Neural progenitor cell (in vitro differentiated cells): ENCODE measurements around the gene PC. TPM values are rescaled to one million over a fixed set of nuclear protein-coding genes. Genes with fewer than 3 reads are reported as not detected.

ENCODE experiments used
- DNase-seq: peaks from one replicate; pipeline ENCODE4 v3.0.0-alpha.2; 2016; ENCODE audit warnings: low spot score
- H2AFZ ChIP-seq: fragments of 200-600 bp; sonication (generic); replicated peaks from 2 replicates; pipeline ENCODE4 v1.6.1; 2016; ENCODE audit warnings: antibody characterized with exemption
- H3F3A ChIP-seq: fragments of 200-600 bp; sonication (generic); 2 replicates; pipeline ENCODE4 v1.6.1; 2016; ENCODE audit warnings: antibody characterized with exemption, low read depth
- H3K27ac ChIP-seq: fragments of 200-600 bp; sonication (generic); 2 replicates; pipeline ENCODE4 v1.5.1; 2016; ENCODE audit warnings: mild to moderate bottlenecking
- H3K27me3 ChIP-seq: fragments of 200-600 bp; sonication (generic); 2 replicates; pipeline ENCODE4 v1.6.1; 2016; ENCODE audit warnings: mild to moderate bottlenecking, moderate library complexity
- H3K36me3 ChIP-seq: fragments of 200-600 bp; sonication (generic); 2 replicates; pipeline ENCODE4 v1.5.1; 2016
- H3K4me1 ChIP-seq: fragments of 200-600 bp; sonication (generic); 2 replicates; pipeline ENCODE4 v1.6.1; 2016; ENCODE audit warnings: mixed run types
- H3K4me2 ChIP-seq: fragments of 200-600 bp; sonication (generic); 2 replicates; pipeline ENCODE4 v1.6.1; 2016
- H3K4me3 ChIP-seq: fragments of 200-600 bp; sonication (generic); 2 replicates; pipeline ENCODE4 v1.5.1; 2016
- H3K79me2 ChIP-seq: fragments of 200-600 bp; sonication (generic); 2 replicates; pipeline ENCODE4 v1.6.1; 2016; ENCODE audit warnings: low read depth
- H3K9ac ChIP-seq: fragments of 200-600 bp; sonication (generic); 2 replicates; pipeline ENCODE4 v1.6.1; 2016
- H3K9me3 ChIP-seq: fragments of 200-600 bp; sonication (generic); 2 replicates; pipeline ENCODE4 v1.5.1; 2016; ENCODE audit warnings: low read depth
- H4K20me1 ChIP-seq: fragments of 200-600 bp; sonication (generic); 2 replicates; pipeline ENCODE4 v1.6.1; 2016; ENCODE audit warnings: low read depth
- H3K27ac Mint-ChIP-seq: 3 replicates; pipeline ENCODE4 v1.8.0; 2021; ENCODE audit warnings: mixed read lengths
- H3K27me3 Mint-ChIP-seq: 2 replicates; pipeline ENCODE4 v1.8.0; 2022; ENCODE audit warnings: low read depth, mild to moderate bottlenecking, inconsistent platforms, moderate library complexity, mixed read lengths; ENCODE audit not compliant: insufficient read depth
- H3K36me3 Mint-ChIP-seq: 3 replicates; pipeline ENCODE4 v1.8.0; 2021; ENCODE audit warnings: mixed read lengths
- H3K4me1 Mint-ChIP-seq: 3 replicates; pipeline ENCODE4 v1.8.0; 2021; ENCODE audit warnings: mixed read lengths
- H3K4me3 Mint-ChIP-seq: 3 replicates; pipeline ENCODE4 v1.8.0; 2021; ENCODE audit warnings: mild to moderate bottlenecking, moderate library complexity, mixed read lengths
- H3K9me3 Mint-ChIP-seq: 3 replicates; pipeline ENCODE4 v1.8.0; 2020; ENCODE audit warnings: mixed read lengths
- CTCF ChIP-seq: fragments of 200-600 bp; sonication (generic); IDR thresholded peaks from 2 replicates; pipeline ENCODE4 v1.5.1; 2017; ENCODE audit warnings: antibody characterized with exemption, mild to moderate bottlenecking
- EZH2 ChIP-seq: fragments of 200-600 bp; sonication (generic); IDR thresholded peaks from 2 replicates; pipeline ENCODE4 v1.6.1; 2017; ENCODE audit warnings: antibody characterized with exemption, mild to moderate bottlenecking, moderate library complexity
- EZH2phosphoT487 ChIP-seq: fragments of 200-600 bp; sonication (generic); IDR thresholded peaks from 2 replicates; pipeline ENCODE4 v1.6.1; 2017; ENCODE audit warnings: antibody characterized with exemption
- total RNA-seq: library from RNA; depleted of rRNA; stranded (reverse); fragments of >200 nt; gene quantifications from 2 replicates; pipeline ENCODE4 v1.2.3, GENCODE V29; 2015; ENCODE audit warnings: low replicate concordance

PC gene
- total RNA-seq, 1 donor from 2014 or later: 11.4 TPM

- H3K36me3 Mint-ChIP-seq: no peaks in the 10 kb centered on the region
- Histone ChIP-seq H3F3A (peaks cover 11% of the 10 kb centered on the region), H3K9me3 (no peaks in the 10 kb centered on the region), H3K27me3 (peaks cover 7% of the 10 kb centered on the region), H3K27ac (no peak overlapping the region), H3K4me2 (peak overlapping the region; percentile 65), H3K36me3 (no peaks in the 10 kb centered on the region), H2AFZ (no peak overlapping the region), H3K4me1 (peaks cover 10% of the 10 kb centered on the region), H4K20me1 (no peaks in the 10 kb centered on the region), H3K9ac (no peak overlapping the region), H3K79me2 (no peaks in the 10 kb centered on the region), H3K4me3 (no peak overlapping the region)
- peak overlapping the region; percentile 23 for H3K27ac Mint-ChIP-seq
- TF ChIP-seq EZH2phosphoT487 (no peak), EZH2 (no peak), CTCF (no peak)
- peaks cover 29% of the 10 kb centered on the region for H3K4me1 Mint-ChIP-seq
- DNase-seq: no peak
- H3K4me3 Mint-ChIP-seq: peak overlapping the region; percentile 49
- H3K9me3 Mint-ChIP-seq: no peaks in the 10 kb centered on the region
- H3K27me3 Mint-ChIP-seq: peaks cover 31% of the 10 kb centered on the region
Observed at GRCh38 chr11:67002921-67003411, 44.8 kb upstream of the PC start.

GRCh38 chr11:67002297-67002913, 44.2 kb upstream of the PC start:
- H3K79me2 ChIP-seq: no peaks in the 10 kb centered on the region
- no peak overlapping the region for H3K4me3 ChIP-seq
- DNase-seq: peak; percentile 76
- H2AFZ ChIP-seq: no peak overlapping the region
- no peak overlapping the region for H3K27ac ChIP-seq
- TF ChIP-seq CTCF: no peak
- Mint-ChIP-seq H3K27me3 (peaks cover 33% of the 10 kb centered on the region), H3K9me3 (no peaks in the 10 kb centered on the region), H3K27ac (peak overlapping the region; percentile 23), H3K4me1 (peaks cover 29% of the 10 kb centered on the region), H3K4me3 (peak overlapping the region; percentile 49), H3K36me3 (no peaks in the 10 kb centered on the region)
- peaks cover 11% of the 10 kb centered on the region for H3F3A ChIP-seq
- H3K27me3 ChIP-seq: peaks cover 7% of the 10 kb centered on the region
- no peak overlapping the region for H3K9ac ChIP-seq
- H3K36me3 ChIP-seq: no peaks in the 10 kb centered on the region
- H3K9me3 ChIP-seq: no peaks in the 10 kb centered on the region
- H3K4me2 ChIP-seq: peak overlapping the region; percentile 65
- H4K20me1 ChIP-seq: no peaks in the 10 kb centered on the region
- H3K4me1 ChIP-seq: peaks cover 10% of the 10 kb centered on the region

GRCh38 chr11:67001332-67001731, 43.1 kb upstream of the PC start:
- H3K27me3 ChIP-seq: peaks cover 7% of the 10 kb centered on the region
- TF ChIP-seq EZH2 (no peak), EZH2phosphoT487 (no peak), CTCF (no peak)
- no peak overlapping the region for H2AFZ ChIP-seq
- H3K4me3 Mint-ChIP-seq: no peak overlapping the region
- DNase-seq: no peak
- H3F3A ChIP-seq: peaks cover 11% of the 10 kb centered on the region
- H3K4me3 ChIP-seq: no peak overlapping the region
- no peaks in the 10 kb centered on the region for H3K36me3 ChIP-seq
- H3K4me2 ChIP-seq: no peak overlapping the region
- H3K4me1 Mint-ChIP-seq: peaks cover 23% of the 10 kb centered on the region
- H3K27ac ChIP-seq: no peak overlapping the region
- H4K20me1 ChIP-seq: no peaks in the 10 kb centered on the region
- peaks cover 10% of the 10 kb centered on the region for H3K4me1 ChIP-seq
- no peak overlapping the region for H3K27ac Mint-ChIP-seq
- H3K9me3 Mint-ChIP-seq: no peaks in the 10 kb centered on the region
- H3K9ac ChIP-seq: no peak overlapping the region
- no peaks in the 10 kb centered on the region for H3K9me3 ChIP-seq
- H3K27me3 Mint-ChIP-seq: peaks cover 34% of the 10 kb centered on the region
- H3K79me2 ChIP-seq: no peaks in the 10 kb centered on the region
- H3K36me3 Mint-ChIP-seq: no peaks in the 10 kb centered on the region
